ENCODE measurements around the gene ARHGEF9.

ARHGEF9 gene

GRCh38 chrX:63744850-63745394, 40.1 kb downstream of the ARHGEF9 start:
- no peak for DNase-seq

DNA sequence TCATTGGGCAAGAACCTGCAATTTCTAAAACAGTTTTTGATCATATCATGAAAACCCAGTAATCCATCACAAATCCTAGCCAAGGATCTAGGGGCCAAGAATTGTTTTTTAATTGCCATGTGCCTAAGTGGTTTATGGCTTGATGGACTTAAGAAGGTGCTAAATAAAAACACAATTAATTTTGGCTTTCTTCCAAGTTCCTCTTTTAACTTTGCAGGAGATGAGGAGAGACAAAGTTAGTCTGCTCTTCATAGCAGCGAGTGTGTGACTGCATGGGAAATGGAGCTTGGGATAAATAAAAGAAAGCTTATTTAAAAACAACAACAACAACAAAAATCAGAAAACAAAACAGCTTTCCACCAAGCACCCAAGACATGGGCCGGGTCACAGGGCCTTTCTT, 41.4 kb downstream of the ARHGEF9 start:
- DNase-seq = no peak

GRCh38 chrX:63740382-63740781, 44.6 kb downstream of the ARHGEF9 start:
- no peak for DNase-seq

DNA sequence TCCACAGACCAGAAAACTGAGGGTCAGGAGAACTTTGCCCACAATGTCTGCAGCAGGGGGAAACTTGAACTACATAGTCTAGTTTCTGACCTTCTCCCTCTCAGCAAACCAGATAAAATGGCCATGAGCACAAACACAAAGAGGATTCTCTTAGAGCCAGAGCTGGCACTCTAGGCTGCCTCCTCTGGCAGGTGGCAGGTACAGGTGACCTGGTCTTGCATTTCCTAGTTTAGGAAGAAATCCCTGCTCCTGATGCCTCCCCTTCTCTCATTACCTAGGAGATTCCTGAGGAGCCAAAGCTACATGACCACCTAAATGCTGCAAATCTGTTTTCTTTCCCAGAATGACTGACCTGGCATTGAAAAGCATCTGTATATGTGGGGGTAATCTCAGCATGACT, 45.1 kb downstream of the ARHGEF9 start:
- no peak for DNase-seq

DNA sequence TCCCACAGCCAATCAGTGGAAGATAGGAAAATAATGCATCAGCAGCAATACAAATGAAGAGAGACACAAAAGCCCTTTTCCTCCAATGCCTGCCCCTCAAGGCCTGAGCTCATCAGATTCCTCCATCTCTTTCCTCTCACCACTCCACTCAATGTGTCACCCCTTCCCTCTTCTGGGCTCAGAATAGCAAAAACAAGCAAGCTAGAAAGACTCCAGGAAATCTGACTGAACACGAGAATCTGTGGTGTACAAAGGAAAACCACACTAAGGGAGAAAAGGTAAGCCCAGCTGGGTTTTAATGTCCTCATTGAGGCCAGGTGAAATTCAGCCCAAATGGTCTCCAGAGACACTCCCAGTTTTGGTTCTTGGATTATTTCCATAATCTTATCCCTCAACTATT, 46.3 kb downstream of the ARHGEF9 start:
- DNase-seq = no peak

DNA sequence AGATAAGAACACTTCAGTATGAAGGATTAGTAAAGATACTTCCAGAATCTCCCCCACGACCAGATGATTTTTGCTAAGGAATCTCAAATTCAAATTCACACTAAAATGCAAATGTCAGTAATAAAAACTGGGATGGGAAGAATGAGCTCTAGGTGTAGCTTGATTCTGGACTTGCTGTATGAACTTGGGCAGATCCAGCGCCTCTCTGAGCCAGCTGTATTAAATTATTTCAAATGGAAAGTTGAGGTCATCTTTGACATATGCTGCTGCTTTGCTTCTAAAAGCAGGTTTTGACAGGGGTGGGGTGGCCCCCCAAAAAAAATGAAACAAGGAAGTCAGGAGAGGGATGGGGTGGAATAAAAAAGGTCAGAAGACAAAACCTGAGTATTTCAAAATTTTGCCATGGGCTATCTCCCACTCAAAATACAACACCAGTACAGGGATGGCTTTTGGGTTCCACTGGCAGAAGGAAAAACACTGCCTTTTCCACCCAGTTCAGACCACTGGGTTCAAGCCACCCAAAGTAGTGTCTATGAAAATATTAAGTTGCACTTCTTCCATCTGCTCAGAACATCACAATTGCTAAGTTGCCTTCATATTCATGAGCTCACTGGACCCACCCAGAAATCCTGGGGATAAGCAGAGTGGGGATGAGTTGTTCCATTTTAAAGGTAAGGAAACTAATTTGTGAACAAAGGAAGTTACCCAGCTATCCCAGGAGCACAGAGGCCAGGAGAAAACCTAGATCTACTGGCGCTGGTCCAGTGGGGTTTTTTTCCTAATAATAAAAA, 47.7 kb downstream of the ARHGEF9 start:
- no peak for DNase-seq

GRCh38 chrX:63735882-63736281, 49.1 kb downstream of the ARHGEF9 start:
- DNase-seq = no peak

- no peak for DNase-seq
These were observed 64.7 kb downstream of the ARHGEF9 start for GRCh38 chrX:63720293-63720692.

DNA sequence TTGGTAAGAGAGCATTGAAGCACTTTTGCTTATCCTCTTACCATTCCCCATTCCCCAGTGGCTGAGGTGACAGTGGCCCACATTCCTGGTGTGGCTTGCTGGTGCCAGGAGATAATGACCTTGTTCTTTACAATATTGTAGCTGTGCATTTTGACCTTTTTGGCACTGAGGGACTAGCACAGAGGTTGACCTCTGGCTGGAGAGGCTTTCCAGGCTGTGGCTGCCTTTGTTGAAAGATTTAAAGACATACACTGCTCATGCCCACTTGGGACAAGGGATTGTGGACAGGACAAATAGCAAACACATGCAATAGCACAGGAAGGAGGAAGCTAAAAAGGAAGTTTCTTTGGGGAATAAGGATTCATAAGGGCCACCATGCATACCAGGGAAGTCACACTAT, 65.4 kb downstream of the ARHGEF9 start:
- DNase-seq = no peak

DNA sequence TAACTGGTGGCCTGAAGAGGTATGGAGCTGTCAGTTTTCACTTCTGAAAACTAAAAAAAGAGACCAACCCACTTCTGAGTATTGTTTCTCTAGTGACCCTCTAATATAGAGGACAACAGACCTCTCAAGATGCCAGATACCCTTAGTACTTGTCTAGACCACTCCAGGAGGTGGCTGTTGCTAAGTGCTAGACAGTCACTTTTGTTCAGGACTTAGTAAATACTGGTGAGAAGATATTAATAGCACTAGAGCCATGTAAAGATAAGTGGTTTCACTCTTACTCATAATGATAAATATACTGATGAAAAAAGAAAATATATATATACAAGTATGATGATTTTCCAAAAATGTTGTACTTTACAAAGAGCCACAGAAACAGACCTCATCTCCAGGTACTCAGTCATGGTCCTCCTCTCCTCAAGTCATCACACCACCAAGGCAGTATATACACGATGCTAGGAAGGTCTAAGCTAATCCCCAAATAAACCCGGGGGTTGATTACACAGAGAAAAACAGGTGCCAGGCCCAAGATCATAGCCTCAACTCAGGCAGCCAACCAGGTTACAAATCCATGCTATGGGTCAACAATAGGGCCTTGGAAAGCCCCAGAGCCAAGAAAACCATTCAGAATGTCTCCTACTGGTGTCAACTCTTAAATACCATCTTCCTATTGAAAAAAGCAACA, 66.9 kb downstream of the ARHGEF9 start:
- no peak for DNase-seq

GRCh38 chrX:63713526-63713925, 71.5 kb downstream of the ARHGEF9 start:
- no peak for DNase-seq

DNA sequence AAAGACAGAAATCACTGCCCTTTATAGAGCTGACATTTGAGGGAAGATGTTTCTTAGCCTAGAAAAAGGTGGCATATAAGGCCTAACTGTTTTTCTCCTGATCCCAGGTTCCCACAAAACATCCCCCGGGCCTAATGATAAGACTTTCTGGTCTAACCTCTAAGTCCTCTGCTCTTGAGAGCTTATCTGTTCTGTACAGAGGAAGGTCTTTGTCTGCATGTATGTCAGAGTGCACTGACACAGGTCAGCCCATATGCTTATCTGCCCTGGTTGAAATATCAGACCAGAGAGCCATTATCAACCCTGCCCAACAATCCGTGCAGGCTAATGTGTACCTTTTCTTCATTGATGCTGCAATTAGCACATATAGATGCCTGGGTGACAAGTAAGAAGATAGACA, 76.2 kb downstream of the ARHGEF9 start:
- no peak for DNase-seq

GRCh38 chrX:63702556-63702955, 82.5 kb downstream of the ARHGEF9 start:
- DNase-seq = no peak

- DNase-seq = no peak
These were observed 97.9 kb downstream of the ARHGEF9 start for GRCh38 chrX:63686878-63687714.

GRCh38 chrX:63680423-63680822, 104.6 kb downstream of the ARHGEF9 start:
- DNase-seq = no peak

GRCh38 chrX:63679432-63679831, 105.6 kb downstream of the ARHGEF9 start:
- no peak for DNase-seq

GRCh38 chrX:63675716-63676115, 109.3 kb downstream of the ARHGEF9 start:
- no peak for DNase-seq

DNA sequence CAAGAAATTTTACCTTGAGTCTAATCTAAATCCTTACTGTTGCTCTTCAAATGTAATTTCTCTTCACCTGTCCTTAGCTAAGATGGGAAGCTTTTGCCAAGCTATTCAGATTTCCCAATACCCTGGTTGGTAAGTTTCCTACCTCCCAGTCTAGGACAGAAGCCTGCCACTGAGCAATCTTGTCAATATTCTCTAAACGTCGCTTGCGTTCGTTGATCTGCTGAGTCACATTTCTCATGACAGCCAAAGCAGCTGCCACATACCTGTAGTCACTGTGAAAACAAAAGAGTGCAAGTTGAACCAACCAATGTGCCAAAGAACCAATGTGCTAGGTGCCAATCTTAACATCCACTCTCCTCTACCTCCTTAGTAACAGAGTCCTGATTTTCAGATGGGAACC, 111.1 kb downstream of the ARHGEF9 start:
- no peak for DNase-seq

GRCh38 chrX:63664741-63665140, 120.3 kb downstream of the ARHGEF9 start:
- no peak for DNase-seq

GRCh38 chrX:63664083-63664482, 120.9 kb downstream of the ARHGEF9 start:
- DNase-seq = no peak

DNA sequence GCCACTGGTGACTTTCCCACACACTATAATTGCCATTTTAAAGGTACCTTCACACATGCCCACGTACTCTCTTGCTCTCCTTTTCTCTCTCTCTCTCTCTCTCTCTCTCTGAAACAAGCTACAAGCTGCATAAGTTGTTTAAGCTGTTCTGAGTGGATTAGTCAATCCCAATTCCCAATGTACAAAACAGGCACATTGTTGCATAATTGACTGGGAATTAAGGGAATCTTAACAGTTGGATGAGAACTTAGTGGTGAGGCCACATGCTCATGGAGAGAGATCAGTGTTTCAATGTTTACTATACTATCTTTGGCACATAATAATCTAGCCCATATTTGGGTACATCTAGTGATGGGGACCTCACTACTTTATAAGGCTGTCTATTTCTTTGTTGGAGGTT, 123.3 kb downstream of the ARHGEF9 start:
- DNase-seq = no peak

GRCh38 chrX:63658920-63659319, 126.1 kb downstream of the ARHGEF9 start:
- no peak for DNase-seq

- DNase-seq = no peak
These were observed 127.2 kb downstream of the ARHGEF9 start for GRCh38 chrX:63657821-63658220.
